Smooth muscle cell of the brain vasculature (primary cell): ENCODE results near the gene UBXN11.

ENCODE experiments used
- DNase-seq: peaks from one replicate; pipeline ENCODE4 v3.0.0-alpha.2; 2012; ENCODE audit warnings: low read depth, low spot score

The UBXN11 gene

GRCh38 chr1:26269198-26269550, 37.3 kb downstream of the UBXN11 start:
- DNase-seq: no peak

GRCh38 chr1:26268290-26269197, 37.9 kb downstream of the UBXN11 start:
- DNase-seq: no peak

- DNase-seq: no peak
Measured at GRCh38 chr1:26265405-26265804, 41.0 kb downstream of the UBXN11 start.

- DNase-seq: no peak
Measured at GRCh38 chr1:26263212-26263611, 43.2 kb downstream of the UBXN11 start.

- DNase-seq: no peak
Measured at GRCh38 chr1:26259578-26259977, 46.9 kb downstream of the UBXN11 start.

- DNase-seq: no peak
Measured at GRCh38 chr1:26259005-26259404, 47.4 kb downstream of the UBXN11 start.

- DNase-seq: no peak
Measured at GRCh38 chr1:26257222-26257621, 49.2 kb downstream of the UBXN11 start.

- no peak for DNase-seq
Measured at GRCh38 chr1:26254404-26254803, 52.0 kb downstream of the UBXN11 start.

GRCh38 chr1:26252718-26253117, 53.7 kb downstream of the UBXN11 start:
- DNase-seq: no peak

- no peak for DNase-seq
Measured at GRCh38 chr1:26239936-26240335, 66.5 kb downstream of the UBXN11 start.

GRCh38 chr1:26237230-26237966, 69.0 kb downstream of the UBXN11 start:
- no peak for DNase-seq

- DNase-seq: no peak
Measured at GRCh38 chr1:26234644-26235370, 71.6 kb downstream of the UBXN11 start.

- DNase-seq: peak; percentile 88
Measured at GRCh38 chr1:26233903-26234643, 72.4 kb downstream of the UBXN11 start, which contains the start of gene CEP85. TSS of gene CEP85 (plus strand) at chr1:26234200. CDS start at chr1:26239784, 5,584 bp downstream.
